Epithelial cell of esophagus (primary cell): ENCODE data around the gene FXR2.
A peak's percentile ranks its signal among the peaks of the same experiment; 100 is the strongest.

ENCODE experiments used
- DNase-seq: peaks from one replicate; pipeline ENCODE4 v3.0.0; 2010; ENCODE audit warnings: low read depth
- H3K4me3 ChIP-seq: 2 replicates; pipeline ENCODE4 v1.5.1; 2011; ENCODE audit warnings: mild to moderate bottlenecking, low read length, control low read depth
- TF ChIP-seq, protein P1 (sequence below): IDR thresholded peaks from 2 replicates; pipeline ENCODE4 v1.5.1; 2011; ENCODE audit warnings: low read depth, mild to moderate bottlenecking, low read length, control low read depth, inconsistent platforms; ENCODE audit not compliant: insufficient read depth; ENCODE audit errors: missing control alignments

Gene FXR2

GRCh38 chr17:7593296-7593695, 21.4 kb downstream of the FXR2 start:
- no peak for DNase-seq
- no peak overlapping the region for H3K4me3 ChIP-seq
- TF ChIP-seq, protein P1, sequence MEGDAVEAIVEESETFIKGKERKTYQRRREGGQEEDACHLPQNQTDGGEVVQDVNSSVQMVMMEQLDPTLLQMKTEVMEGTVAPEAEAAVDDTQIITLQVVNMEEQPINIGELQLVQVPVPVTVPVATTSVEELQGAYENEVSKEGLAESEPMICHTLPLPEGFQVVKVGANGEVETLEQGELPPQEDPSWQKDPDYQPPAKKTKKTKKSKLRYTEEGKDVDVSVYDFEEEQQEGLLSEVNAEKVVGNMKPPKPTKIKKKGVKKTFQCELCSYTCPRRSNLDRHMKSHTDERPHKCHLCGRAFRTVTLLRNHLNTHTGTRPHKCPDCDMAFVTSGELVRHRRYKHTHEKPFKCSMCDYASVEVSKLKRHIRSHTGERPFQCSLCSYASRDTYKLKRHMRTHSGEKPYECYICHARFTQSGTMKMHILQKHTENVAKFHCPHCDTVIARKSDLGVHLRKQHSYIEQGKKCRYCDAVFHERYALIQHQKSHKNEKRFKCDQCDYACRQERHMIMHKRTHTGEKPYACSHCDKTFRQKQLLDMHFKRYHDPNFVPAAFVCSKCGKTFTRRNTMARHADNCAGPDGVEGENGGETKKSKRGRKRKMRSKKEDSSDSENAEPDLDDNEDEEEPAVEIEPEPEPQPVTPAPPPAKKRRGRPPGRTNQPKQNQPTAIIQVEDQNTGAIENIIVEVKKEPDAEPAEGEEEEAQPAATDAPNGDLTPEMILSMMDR = no peak

GRCh38 chr17:7592422-7593021, 22.2 kb downstream of the FXR2 start:
- DNase-seq = no peak
- H3K4me3 ChIP-seq = no peak overlapping the region
- TF ChIP-seq, protein P1 = no peak

DNA sequence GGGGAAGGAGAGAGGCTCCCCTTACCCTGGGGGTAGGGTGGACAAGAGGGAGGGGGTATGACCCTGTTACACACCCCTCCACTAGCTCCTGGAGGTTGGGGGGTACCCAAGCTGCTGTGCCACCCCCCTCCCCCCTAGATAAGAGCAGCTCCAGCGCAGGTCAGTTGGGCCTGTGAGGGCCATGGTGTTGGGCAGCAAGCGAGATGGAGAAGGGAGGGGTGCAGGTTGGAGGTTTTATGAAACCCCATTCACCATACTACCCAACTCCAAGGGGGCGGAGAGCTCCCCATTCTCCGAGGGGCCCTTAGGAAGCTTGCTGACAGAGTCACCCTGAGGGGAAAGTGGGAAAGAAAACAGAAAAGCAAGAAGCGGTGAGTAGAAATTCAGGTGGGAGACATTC, 23.1 kb downstream of the FXR2 start:
- DNase-seq = no peak
- H3K4me3 ChIP-seq = no peak overlapping the region
- TF ChIP-seq, protein P1 = no peak

- TF ChIP-seq, protein P1 = no peak
- DNase-seq = peak; percentile 86
- peak overlapping the region; percentile 28 for H3K4me3 ChIP-seq
Observed at GRCh38 chr17:7590743-7591142, 24.0 kb downstream of the FXR2 start.

GRCh38 chr17:7589891-7590691, 24.6 kb downstream of the FXR2 start, which contains the start of gene SOX15:
Gene SOX15, minus strand, starts transcription at chr17:7590094. Its CDS starts 418 bp downstream, at chr17:7589676.
- H3K4me3 ChIP-seq = peak within 1 kb of the TSS; percentile 94
- TF ChIP-seq, protein P1 = no peak
- peak; percentile 90 for DNase-seq

DNA sequence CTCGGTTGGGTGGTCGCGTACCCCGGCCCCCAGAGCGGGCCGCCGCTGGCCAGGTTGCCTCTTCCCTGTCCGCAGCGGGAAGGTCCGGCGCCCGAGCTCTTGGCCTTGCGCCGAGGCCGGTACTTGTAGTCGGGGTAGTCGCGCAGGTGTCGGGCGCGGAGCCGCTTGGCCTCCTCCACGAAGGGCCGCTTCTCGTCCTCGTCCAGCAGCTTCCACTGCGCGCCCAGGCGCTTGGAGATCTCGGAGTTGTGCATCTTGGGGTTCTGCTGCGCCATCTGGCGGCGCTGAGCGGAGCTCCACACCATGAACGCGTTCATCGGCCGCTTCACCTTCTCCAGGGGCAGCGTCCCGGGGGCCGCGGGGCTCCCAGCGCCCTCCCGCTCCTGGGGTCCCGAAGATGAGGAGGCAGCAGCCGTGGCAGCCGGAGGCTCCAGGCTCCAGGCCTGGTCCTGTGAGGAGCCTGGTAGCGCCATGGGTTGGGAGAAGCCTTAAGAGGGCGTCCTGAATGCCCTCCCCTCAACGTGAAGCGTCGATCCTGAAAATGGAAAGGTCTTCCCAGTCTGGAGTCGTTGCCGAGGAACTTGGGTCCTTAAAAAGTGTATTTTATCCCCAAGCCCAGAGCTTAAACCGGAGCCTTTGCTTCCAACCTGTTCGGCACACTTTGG, 25.4 kb downstream of the FXR2 start:
- H3K4me3 ChIP-seq = peak overlapping the region; percentile 94
- peak; percentile 93 for DNase-seq
- TF ChIP-seq, protein P1 = peak; percentile 83
